Activated CD8-positive, alpha-beta T cell treated with anti-CD3 and anti-CD28 coated beads for 36 hours (primary cell): ENCODE results near the gene PTX4. TPM values are rescaled to one million over a fixed set of nuclear protein-coding genes. Genes with fewer than 3 reads are reported as not detected.
"Not testable (repeated sequence)": the region's sequence is repeated elsewhere in the genome, so short reads cannot be mapped to it uniquely, and the experiment has no call there.

ENCODE experiments used
- ATAC-seq: fragments of 200-7000 bp; cut with Tn5 transposase; one replicate; pipeline ENCODE4 v1.10.0; 2021; ENCODE audit warnings: mild to moderate bottlenecking, moderate library complexity
- CTCF ChIA-PET: fragments of 350-600 bp; sonication (Branson Sonifier 250); formaldehyde crosslinking; loops from one replicate; lab custom pipeline; 2021; ENCODE audit warnings: antibody characterized with exemption; lab: Charles Lee
- POLR2A ChIA-PET: fragments of 350-600 bp; sonication (Branson Sonifier 250); formaldehyde crosslinking; loops from one replicate; lab custom pipeline; 2021; ENCODE audit warnings: antibody characterized with exemption; lab: Charles Lee
- DNase-seq: peaks from one replicate; pipeline ENCODE4 v3.0.0-alpha.2; 2020
- H3K27ac Mint-ChIP-seq: one replicate; pipeline ENCODE4 v1.8.0; 2021; ENCODE audit warnings: mild to moderate bottlenecking, mixed read lengths
- H3K27me3 Mint-ChIP-seq: one replicate; pipeline ENCODE4 v1.8.0; 2021; ENCODE audit warnings: mixed read lengths
- H3K36me3 Mint-ChIP-seq: one replicate; pipeline ENCODE4 v1.8.0; 2021; ENCODE audit warnings: low read depth, mixed read lengths
- H3K4me1 Mint-ChIP-seq: one replicate; pipeline ENCODE4 v1.8.0; 2021; ENCODE audit warnings: low read depth, mixed read lengths
- H3K4me3 Mint-ChIP-seq: one replicate; pipeline ENCODE4 v1.8.0; 2021; ENCODE audit warnings: mild to moderate bottlenecking, moderate library complexity, mixed read lengths
- H3K9me3 Mint-ChIP-seq: one replicate; pipeline ENCODE4 v1.8.0; 2021; ENCODE audit warnings: mixed read lengths
- CTCF ChIP-seq: fragments of 200-600 bp; IDR thresholded peaks from one replicate; pipeline ENCODE4 v1.8.0; 2022; ENCODE audit warnings: antibody characterized with exemption, mild to moderate bottlenecking
- intact Hi-C: fragments of 100-400 bp; cut with micrococcal nuclease; formaldehyde crosslinking; loops from one replicate; pipeline ENCODE4 v1.10.0; 2022
- total RNA-seq, 2 experiments: library from RNA; stranded (reverse); gene quantifications; one replicate each; pipeline ENCODE4 v1.2.3, GENCODE V29; 2021

The PTX4 gene
- total RNA-seq, 2 experiments from 2014 or later, result not detected

GRCh38 chr16:1443980-1444729 is 44.6 kb downstream of the PTX4 start, which contains the start of gene CCDC154:
CCDC154 (minus strand) TSS chr16:1444556; CDS start chr16:1444322, 234 bp downstream.
- ATAC-seq, result no peak
- Mint-ChIP-seq H3K4me1 (no peaks in the 10 kb centered on the region), H3K27me3 (no peaks in the 10 kb centered on the region), H3K27ac (no peak within 1 kb of the TSS), H3K9me3 (no peaks in the 10 kb centered on the region), H3K36me3 (no peaks in the 10 kb centered on the region), H3K4me3 (no peak within 1 kb of the TSS)
- no peak for DNase-seq
- POLR2A ChIA-PET, result interaction anchor here (1.3 kb wide), 1 partner anchor 15 kb away, joined by 3 read pairs; no protein-coding TSS in a partner anchor
- intact Hi-C loops, result no loop called here
- CTCF ChIA-PET, result interaction anchor here (1.1 kb wide), 1 partner anchor 128 kb away, joined by 3 read pairs; no protein-coding TSS in a partner anchor
- TF ChIP-seq CTCF, result no peak

- H3K4me3 Mint-ChIP-seq, result no peak overlapping the region
- ATAC-seq (no peak), DNase-seq (no peak)
- ChIA-PET CTCF (interaction anchor here (1.1 kb wide), 1 partner anchor 129 kb away, joined by 3 read pairs; no protein-coding TSS in a partner anchor), POLR2A (interaction anchor here (1.3 kb wide), 1 partner anchor 15 kb away, joined by 3 read pairs; no protein-coding TSS in a partner anchor)
- no peaks in the 10 kb centered on the region for H3K27me3 Mint-ChIP-seq
- no peak overlapping the region for H3K27ac Mint-ChIP-seq
- TF ChIP-seq CTCF, result no peak
- no peaks in the 10 kb centered on the region for H3K9me3 Mint-ChIP-seq
- intact Hi-C loops, result no loop called here
- H3K36me3 Mint-ChIP-seq, result no peaks in the 10 kb centered on the region
- no peaks in the 10 kb centered on the region for H3K4me1 Mint-ChIP-seq
These were observed 45.3 kb downstream of the PTX4 start for GRCh38 chr16:1443403-1443973.

GRCh38 chr16:1442697-1443096 is 46.0 kb downstream of the PTX4 start:
- TF ChIP-seq CTCF, result no peak
- POLR2A ChIA-PET, result no interaction called here
- H3K36me3 Mint-ChIP-seq, result no peaks in the 10 kb centered on the region

GRCh38 chr16:1441391-1441829 is 47.3 kb downstream of the PTX4 start:
- intact Hi-C loops, result no loop called here
- no peak for DNase-seq
- Mint-ChIP-seq H3K27me3 (no peaks in the 10 kb centered on the region), H3K4me1 (no peaks in the 10 kb centered on the region), H3K4me3 (no peak overlapping the region), H3K36me3 (no peaks in the 10 kb centered on the region), H3K27ac (no peak overlapping the region), H3K9me3 (no peaks in the 10 kb centered on the region)
- TF ChIP-seq CTCF, result no peak
- ATAC-seq, result no peak
- CTCF ChIA-PET, result interaction anchor here (1.0 kb wide), 1 partner anchor 78 kb away, joined by 4 read pairs; no protein-coding TSS in a partner anchor
- POLR2A ChIA-PET, result no interaction called here

More at GRCh38 chr16:1442697-1443096, 46.0 kb downstream of the PTX4 start:
- intact Hi-C loops, result no loop called here
- Mint-ChIP-seq H3K4me1 (no peaks in the 10 kb centered on the region), H3K9me3 (no peaks in the 10 kb centered on the region), H3K27ac (no peak overlapping the region), H3K27me3 (no peaks in the 10 kb centered on the region), H3K4me3 (no peak overlapping the region)
- DNase-seq (no peak), ATAC-seq (no peak)
- CTCF ChIA-PET, result no interaction called here

- H3K27me3 Mint-ChIP-seq, CTCF ChIA-PET, H3K4me1 Mint-ChIP-seq, H3K27ac Mint-ChIP-seq, ATAC-seq, intact Hi-C loops, DNase-seq, H3K4me3 Mint-ChIP-seq, H3K9me3 Mint-ChIP-seq, H3K36me3 Mint-ChIP-seq: not testable (repeated sequence)
- POLR2A ChIA-PET, result interaction anchor here (0.6 kb wide), 1 partner anchor 39 kb away, joined by 3 read pairs; no protein-coding TSS in a partner anchor
These were observed 49.1 kb downstream of the PTX4 start for GRCh38 chr16:1439699-1440074.
